ENCODE data around the gene COX6B1.
"Not testable (repeated sequence)": the region's sequence is repeated elsewhere in the genome, so short reads cannot be mapped to it uniquely, and the experiment has no call there.

COX6B1 gene

GRCh38 chr19:35648017-35648961 lies at the start of gene COX6B1:
Gene COX6B1 (plus strand): TSS chr19:35648323. CDS start chr19:35651244, 2,921 bp downstream.
- Histone ChIP-seq H3K9me3 (no peaks in the 10 kb centered on the region), H3K4me1 (peaks cover 8% of the 10 kb centered on the region), H3K27me3 (ENCODE audit: low read depth) (no peaks in the 10 kb centered on the region), H3K4me3 (peak within 1 kb of the TSS; percentile 93), H3K36me3 (replicated peaks) (peaks cover 29% of the 10 kb centered on the region)
- DNase-seq (ENCODE audit: low spot score in 2 of 2) = peak; percentile 97 to 99
- in situ Hi-C loops (cut with MboI; ENCODE audit: low sequenced_read_pairs) = no loop called here

GRCh38 chr19:35601971-35602370 lies 46.2 kb upstream of the COX6B1 start:
- Histone ChIP-seq H3K36me3 (replicated peaks) (no peaks in the 10 kb centered on the region), H3K9me3 (0 out of 2 replicates have a peak, but pooled peaks cover 2% of the 10 kb centered on the region), H3K4me3 (no peak overlapping the region), H3K4me1 (no peaks in the 10 kb centered on the region), H3K27me3 (ENCODE audit: low read depth) (no peaks in the 10 kb centered on the region)
- DNase-seq (ENCODE audit: low spot score in 2 of 2) = no peak
- in situ Hi-C loops (cut with MboI; ENCODE audit: low sequenced_read_pairs) = no loop called here

GRCh38 chr19:35604436-35604835 lies 43.7 kb upstream of the COX6B1 start:
- DNase-seq (ENCODE audit: low spot score in 2 of 2); H3K36me3 ChIP-seq (replicated peaks); H3K27me3 ChIP-seq (ENCODE audit: low read depth); H3K4me1 ChIP-seq; in situ Hi-C loops (cut with MboI; ENCODE audit: low sequenced_read_pairs); H3K4me3 ChIP-seq; H3K9me3 ChIP-seq: not testable (repeated sequence)

- H3K9me3 ChIP-seq; H3K4me1 ChIP-seq; DNase-seq (ENCODE audit: low spot score in 2 of 2); H3K36me3 ChIP-seq (replicated peaks); in situ Hi-C loops (cut with MboI; ENCODE audit: low sequenced_read_pairs); H3K4me3 ChIP-seq; H3K27me3 ChIP-seq (ENCODE audit: low read depth): not testable (repeated sequence)
Measured at GRCh38 chr19:35607170-35607569, 41.0 kb upstream of the COX6B1 start.

GRCh38 chr19:35607661-35608060 lies 40.5 kb upstream of the COX6B1 start:
- Histone ChIP-seq H3K4me1 (peaks cover 5% of the 10 kb centered on the region), H3K4me3 (no peak overlapping the region), H3K9me3 (peaks cover 9% of the 10 kb centered on the region), H3K27me3 (ENCODE audit: low read depth) (no peaks in the 10 kb centered on the region), H3K36me3 (replicated peaks) (no peaks in the 10 kb centered on the region)
- in situ Hi-C loops (cut with MboI; ENCODE audit: low sequenced_read_pairs) = no loop called here
- no peak for DNase-seq (ENCODE audit: low spot score in 2 of 2)

- peaks cover 5% of the 10 kb centered on the region for H3K4me1 ChIP-seq
- peaks cover 9% of the 10 kb centered on the region for H3K9me3 ChIP-seq
- H3K36me3 ChIP-seq (replicated peaks) = no peaks in the 10 kb centered on the region
- H3K27me3 ChIP-seq (ENCODE audit: low read depth) = no peaks in the 10 kb centered on the region
- DNase-seq (ENCODE audit: low spot score in 2 of 2) = no peak
- in situ Hi-C loops (cut with MboI; ENCODE audit: low sequenced_read_pairs) = no loop called here
- no peak overlapping the region for H3K4me3 ChIP-seq
Measured at GRCh38 chr19:35608251-35608650, 39.9 kb upstream of the COX6B1 start.

- H3K36me3 ChIP-seq (replicated peaks) = no peaks in the 10 kb centered on the region
- peaks cover 9% of the 10 kb centered on the region for H3K9me3 ChIP-seq
- no peak for DNase-seq (ENCODE audit: low spot score in 2 of 2)
- H3K27me3 ChIP-seq (ENCODE audit: low read depth) = no peaks in the 10 kb centered on the region
- no peak overlapping the region for H3K4me3 ChIP-seq
- H3K4me1 ChIP-seq = peaks cover 5% of the 10 kb centered on the region
- in situ Hi-C loops (cut with MboI; ENCODE audit: low sequenced_read_pairs) = no loop called here
Measured at GRCh38 chr19:35609851-35610353, 38.2 kb upstream of the COX6B1 start.

GRCh38 chr19:35612224-35612558 lies 35.9 kb upstream of the COX6B1 start:
- in situ Hi-C loops (cut with MboI; ENCODE audit: low sequenced_read_pairs) = no loop called here
- H3K4me3 ChIP-seq = peak overlapping the region; percentile 71
- DNase-seq (ENCODE audit: low spot score in 2 of 2) = no peak
- no peaks in the 10 kb centered on the region for H3K27me3 ChIP-seq (ENCODE audit: low read depth)
- H3K4me1 ChIP-seq = peaks cover 5% of the 10 kb centered on the region
- H3K9me3 ChIP-seq = peaks cover 7% of the 10 kb centered on the region
- H3K36me3 ChIP-seq (replicated peaks) = peaks cover 11% of the 10 kb centered on the region

- H3K4me1 ChIP-seq = peaks cover 5% of the 10 kb centered on the region
- DNase-seq (ENCODE audit: low spot score in 2 of 2) = peak; percentile 86 to 94
- peaks cover 15% of the 10 kb centered on the region for H3K36me3 ChIP-seq (replicated peaks)
- H3K27me3 ChIP-seq (ENCODE audit: low read depth) = no peaks in the 10 kb centered on the region
- H3K9me3 ChIP-seq = peaks cover 4% of the 10 kb centered on the region
- peak within 1 kb of the TSS; percentile 71 for H3K4me3 ChIP-seq
- in situ Hi-C loops (cut with MboI; ENCODE audit: low sequenced_read_pairs) = no loop called here
Measured at GRCh38 chr19:35612559-35613321, 35.4 kb upstream of the COX6B1 start, which contains the start of gene HAUS5. Gene HAUS5 (plus strand): TSS chr19:35612735. CDS start chr19:35612795, 60 bp downstream.

GRCh38 chr19:35613574-35613973 lies 34.5 kb upstream of the COX6B1 start:
- H3K36me3 ChIP-seq (replicated peaks) = peaks cover 15% of the 10 kb centered on the region
- in situ Hi-C loops (cut with MboI; ENCODE audit: low sequenced_read_pairs) = no loop called here
- H3K4me1 ChIP-seq = peaks cover 5% of the 10 kb centered on the region
- no peaks in the 10 kb centered on the region for H3K9me3 ChIP-seq
- no peak overlapping the region for H3K4me3 ChIP-seq
- H3K27me3 ChIP-seq (ENCODE audit: low read depth) = no peaks in the 10 kb centered on the region
- no peak for DNase-seq (ENCODE audit: low spot score in 2 of 2)

GRCh38 chr19:35615036-35615435 lies 33.1 kb upstream of the COX6B1 start:
- H3K36me3 ChIP-seq (replicated peaks) = peaks cover 15% of the 10 kb centered on the region
- no peak overlapping the region for H3K4me3 ChIP-seq
- no peaks in the 10 kb centered on the region for H3K9me3 ChIP-seq
- H3K4me1 ChIP-seq = peaks cover 5% of the 10 kb centered on the region
- DNase-seq (ENCODE audit: low spot score in 2 of 2) = no peak
- in situ Hi-C loops (cut with MboI; ENCODE audit: low sequenced_read_pairs) = no loop called here
- H3K27me3 ChIP-seq (ENCODE audit: low read depth) = no peaks in the 10 kb centered on the region

GRCh38 chr19:35618857-35619256 lies 29.3 kb upstream of the COX6B1 start:
- no peak for DNase-seq (ENCODE audit: low spot score in 2 of 2)
- no peaks in the 10 kb centered on the region for H3K9me3 ChIP-seq
- in situ Hi-C loops (cut with MboI; ENCODE audit: low sequenced_read_pairs) = no loop called here
- H3K4me3 ChIP-seq = no peak overlapping the region
- H3K4me1 ChIP-seq = no peaks in the 10 kb centered on the region
- no peaks in the 10 kb centered on the region for H3K27me3 ChIP-seq (ENCODE audit: low read depth)
- H3K36me3 ChIP-seq (replicated peaks) = peaks cover 25% of the 10 kb centered on the region

GRCh38 chr19:35619290-35619923 lies 28.7 kb upstream of the COX6B1 start:
- peaks cover 25% of the 10 kb centered on the region for H3K36me3 ChIP-seq (replicated peaks)
- in situ Hi-C loops (cut with MboI; ENCODE audit: low sequenced_read_pairs) = no loop called here
- no peaks in the 10 kb centered on the region for H3K4me1 ChIP-seq
- H3K9me3 ChIP-seq = no peaks in the 10 kb centered on the region
- no peaks in the 10 kb centered on the region for H3K27me3 ChIP-seq (ENCODE audit: low read depth)
- DNase-seq (ENCODE audit: low spot score in 2 of 2) = no peak
- H3K4me3 ChIP-seq = no peak overlapping the region
